Duodenal mucosa (tissue), 2 donors: ENCODE data around the gene KIF18B.
"Not testable (repeated sequence)": the region's sequence is repeated elsewhere in the genome, so short reads cannot be mapped to it uniquely, and the experiment has no call there.

Experiments used
- H3K27ac ChIP-seq: one replicate; pipeline ENCODE4 v1.7.0; 2013; ENCODE audit warnings: low read depth, low read length
- H3K27me3 ChIP-seq, 2 donors: one replicate each; pipeline ENCODE4 v1.7.0; 2013; ENCODE audit warnings: low read length in 2 of 2, control low read depth in 1 of 2; ENCODE audit not compliant: insufficient read depth in 2 of 2, control insufficient read depth in 1 of 2
- H3K36me3 ChIP-seq, 2 donors: one replicate each; pipeline ENCODE4 v1.7.0; 2013; ENCODE audit warnings: low read length in 2 of 2, control low read depth in 1 of 2; ENCODE audit not compliant: insufficient read depth in 2 of 2, control insufficient read depth in 1 of 2
- H3K4me1 ChIP-seq, 2 donors: one replicate each; pipeline ENCODE4 v1.7.0; 2013; ENCODE audit warnings: low read length in 2 of 2, control low read depth in 1 of 2; ENCODE audit not compliant: insufficient read depth in 2 of 2, control insufficient read depth in 1 of 2
- H3K4me3 ChIP-seq, 2 donors: one replicate each; pipeline ENCODE4 v1.7.0; 2013; ENCODE audit warnings: low read length in 2 of 2, low read depth in 1 of 2
- H3K9ac ChIP-seq, 2 donors: one replicate each; pipeline ENCODE4 v1.7.0; 2013; ENCODE audit warnings: low read length in 2 of 2, low read depth in 1 of 2
- H3K9me3 ChIP-seq, 2 donors: one replicate each; pipeline ENCODE4 v1.7.0; 2013; ENCODE audit warnings: low read length in 2 of 2, control low read depth in 1 of 2; ENCODE audit not compliant: control insufficient read depth in 1 of 2

Gene KIF18B

GRCh38 chr17:44959821-44960531, 12.4 kb upstream of the KIF18B start:
- peak overlapping the region in 1 of 2 donors; percentile 3 for H3K4me3 ChIP-seq
- H3K36me3 ChIP-seq = no peaks in the 10 kb centered on the region
- no peak overlapping the region for H3K27ac ChIP-seq
- peaks cover 0 to 5% of the 10 kb centered on the region in 2 donors for H3K4me1 ChIP-seq
- H3K27me3 ChIP-seq = peaks cover 26 to 38% of the 10 kb centered on the region in 2 donors
- H3K9me3 ChIP-seq = no peaks in the 10 kb centered on the region
- no peak overlapping the region for H3K9ac ChIP-seq

GRCh38 chr17:44956998-44957981, 9.7 kb upstream of the KIF18B start:
- no peak overlapping the region for H3K9ac ChIP-seq
- H3K27me3 ChIP-seq = peaks cover 12 to 27% of the 10 kb centered on the region in 2 donors
- H3K4me1 ChIP-seq = peaks cover 0 to 5% of the 10 kb centered on the region in 2 donors
- H3K36me3 ChIP-seq = no peaks in the 10 kb centered on the region
- no peaks in the 10 kb centered on the region for H3K9me3 ChIP-seq
- no peak overlapping the region for H3K4me3 ChIP-seq
- H3K27ac ChIP-seq = no peak overlapping the region

- Histone ChIP-seq H3K9ac (no peak overlapping the region), H3K27me3 (peaks cover 8 to 23% of the 10 kb centered on the region in 2 donors), H3K9me3 (no peaks in the 10 kb centered on the region), H3K4me3 (no peak overlapping the region), H3K27ac (no peak overlapping the region), H3K4me1 (peaks cover 0 to 5% of the 10 kb centered on the region in 2 donors), H3K36me3 (no peaks in the 10 kb centered on the region)
Measured at GRCh38 chr17:44955674-44956425, 8.3 kb upstream of the KIF18B start.

- Histone ChIP-seq H3K9me3 (no peaks in the 10 kb centered on the region), H3K36me3 (no peaks in the 10 kb centered on the region), H3K9ac (no peak overlapping the region), H3K27me3 (peaks cover 0 to 6% of the 10 kb centered on the region in 2 donors), H3K27ac (no peak overlapping the region), H3K4me3 (no peak overlapping the region), H3K4me1 (peaks cover under 1 to 10% of the 10 kb centered on the region in 2 donors)
Measured at GRCh38 chr17:44952946-44953475, 5.4 kb upstream of the KIF18B start.

- H3K4me3 ChIP-seq = peak overlapping the region; percentile 84 to 90
- no peak overlapping the region for H3K27ac ChIP-seq
- no peaks in the 10 kb centered on the region for H3K9me3 ChIP-seq
- no peaks in the 10 kb centered on the region for H3K27me3 ChIP-seq
- H3K9ac ChIP-seq = peak overlapping the region; percentile 65 to 76
- H3K4me1 ChIP-seq = peaks cover 6 to 8% of the 10 kb centered on the region in 2 donors
- no peaks in the 10 kb centered on the region for H3K36me3 ChIP-seq
Measured at GRCh38 chr17:44948315-44948795, 782 bp upstream of the KIF18B start.

GRCh38 chr17:44945652-44946051, 1.9 kb downstream of the KIF18B start:
- not testable (repeated sequence) for H3K36me3 ChIP-seq, H3K9ac ChIP-seq, H3K9me3 ChIP-seq, H3K27ac ChIP-seq, H3K27me3 ChIP-seq, H3K4me3 ChIP-seq, H3K4me1 ChIP-seq

- H3K9ac ChIP-seq = no peak overlapping the region
- H3K4me1 ChIP-seq = peaks cover 0 to 5% of the 10 kb centered on the region in 2 donors
- H3K36me3 ChIP-seq = no peaks in the 10 kb centered on the region
- no peak overlapping the region for H3K27ac ChIP-seq
- H3K27me3 ChIP-seq = no peaks in the 10 kb centered on the region
- H3K4me3 ChIP-seq = no peak overlapping the region
- no peaks in the 10 kb centered on the region for H3K9me3 ChIP-seq
Measured at GRCh38 chr17:44942456-44942855, 5.1 kb downstream of the KIF18B start.

GRCh38 chr17:44941712-44942331, 5.8 kb downstream of the KIF18B start:
- H3K4me1 ChIP-seq = no peaks in the 10 kb centered on the region
- H3K27me3 ChIP-seq = no peaks in the 10 kb centered on the region
- H3K4me3 ChIP-seq = no peak overlapping the region
- no peaks in the 10 kb centered on the region for H3K36me3 ChIP-seq
- no peaks in the 10 kb centered on the region for H3K9me3 ChIP-seq
- no peak overlapping the region for H3K9ac ChIP-seq
- H3K27ac ChIP-seq = no peak overlapping the region

- Histone ChIP-seq H3K36me3 (peaks cover 0 to 1% of the 10 kb centered on the region in 2 donors), H3K27me3 (no peaks in the 10 kb centered on the region), H3K4me3 (no peak overlapping the region), H3K4me1 (no peaks in the 10 kb centered on the region), H3K27ac (no peak overlapping the region), H3K9ac (no peak overlapping the region), H3K9me3 (no peaks in the 10 kb centered on the region)
Measured at GRCh38 chr17:44940768-44941167, 6.8 kb downstream of the KIF18B start.
